GM18909 (cell line): Measurements from ENCODE around the gene CTSA.
A peak's percentile ranks its signal among the peaks of the same experiment; 100 is the strongest.
"Not testable (repeated sequence)": the region's sequence is repeated elsewhere in the genome, so short reads cannot be mapped to it uniquely, and the experiment has no call there.

ENCODE experiments used
- ATAC-seq: cut with Tn5 transposase; IDR thresholded peaks from one replicate; pipeline ENCODE4 v1.9.1; 2021; ENCODE audit warnings: mild to moderate bottlenecking; ENCODE audit not compliant: unreplicated experiment, poor library complexity

CTSA gene

DNA sequence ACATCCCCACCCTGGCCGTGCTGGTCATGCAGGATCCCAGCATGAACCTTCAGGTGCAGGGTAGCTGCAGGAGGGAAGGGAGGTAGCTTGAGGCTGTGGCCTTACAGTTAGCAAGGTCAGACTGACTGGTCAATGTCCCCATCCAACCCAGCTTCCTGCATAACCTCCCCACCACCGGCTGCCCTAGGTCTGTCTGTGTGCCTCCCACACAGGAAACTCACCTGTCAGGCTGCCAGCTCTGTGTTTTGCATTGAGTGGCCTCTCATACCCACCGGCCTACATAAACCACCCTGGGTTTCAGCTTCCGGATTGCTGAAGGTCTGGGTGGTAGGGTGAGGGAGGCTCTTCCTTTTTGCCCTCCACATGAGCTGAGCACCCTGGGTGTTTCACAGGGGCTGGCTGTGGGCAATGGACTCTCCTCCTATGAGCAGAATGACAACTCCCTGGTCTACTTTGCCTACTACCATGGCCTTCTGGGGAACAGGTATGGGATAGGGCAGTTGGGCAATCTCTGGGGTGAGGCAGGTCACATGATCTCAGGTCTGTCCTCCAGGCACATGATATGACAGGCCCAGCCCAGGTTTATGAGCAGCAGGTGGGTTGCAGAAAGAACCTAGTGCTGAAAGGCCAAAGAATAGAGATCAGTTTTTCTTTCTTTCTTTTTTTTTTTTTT lies 1.8 kb downstream of the CTSA start:
- no peak for ATAC-seq

- no peak for ATAC-seq
Measured at GRCh38 chr20:45893831-45894230, 2.7 kb downstream of the CTSA start.

DNA sequence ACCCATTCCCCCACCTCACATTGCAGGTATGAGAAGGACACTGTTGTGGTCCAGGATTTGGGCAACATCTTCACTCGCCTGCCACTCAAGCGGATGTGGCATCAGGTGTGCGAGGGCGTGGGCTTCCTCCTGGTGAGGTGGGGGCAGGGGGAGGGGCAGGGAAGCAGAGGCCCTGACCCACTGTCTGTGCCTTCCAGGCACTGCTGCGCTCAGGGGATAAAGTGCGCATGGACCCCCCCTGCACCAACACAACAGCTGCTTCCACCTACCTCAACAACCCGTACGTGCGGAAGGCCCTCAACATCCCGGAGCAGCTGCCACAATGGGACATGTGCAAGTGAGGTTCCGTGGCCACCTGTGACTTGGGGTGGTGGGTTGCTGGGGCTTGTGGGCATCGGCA lies 3.7 kb downstream of the CTSA start:
- no peak for ATAC-seq

GRCh38 chr20:45896641-45897161 lies 5.6 kb downstream of the CTSA start:
- no peak for ATAC-seq

DNA sequence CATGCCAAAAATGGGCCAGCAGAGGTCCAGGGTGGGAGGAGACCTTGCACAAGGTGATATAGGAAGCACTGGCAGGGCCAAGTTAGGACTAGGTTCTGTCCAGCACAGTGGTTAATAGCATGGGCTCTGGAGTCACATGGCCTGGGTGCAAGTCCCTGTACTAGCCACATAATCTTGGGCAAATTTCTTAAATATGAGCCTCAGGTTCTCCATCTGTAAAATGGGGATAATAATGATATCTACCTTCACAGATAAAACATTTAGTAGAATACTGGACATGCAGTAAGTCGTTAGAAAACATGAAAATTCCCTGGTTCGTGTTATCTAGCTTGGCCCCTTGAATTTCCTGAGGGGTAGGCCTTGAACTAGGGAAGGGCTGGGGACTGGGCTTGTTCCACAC lies 6.2 kb downstream of the CTSA start:
- no peak for ATAC-seq

GRCh38 chr20:45897692-45898091 lies 6.6 kb downstream of the CTSA start:
- no peak for ATAC-seq

DNA sequence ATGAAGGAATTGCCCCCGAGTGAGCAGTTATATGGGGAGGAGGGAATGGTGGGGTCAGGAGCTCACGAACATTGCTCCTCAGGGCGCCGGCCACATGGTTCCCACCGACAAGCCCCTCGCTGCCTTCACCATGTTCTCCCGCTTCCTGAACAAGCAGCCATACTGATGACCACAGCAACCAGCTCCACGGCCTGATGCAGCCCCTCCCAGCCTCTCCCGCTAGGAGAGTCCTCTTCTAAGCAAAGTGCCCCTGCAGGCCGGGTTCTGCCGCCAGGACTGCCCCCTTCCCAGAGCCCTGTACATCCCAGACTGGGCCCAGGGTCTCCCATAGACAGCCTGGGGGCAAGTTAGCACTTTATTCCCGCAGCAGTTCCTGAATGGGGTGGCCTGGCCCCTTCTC lies 7.2 kb downstream of the CTSA start:
- ATAC-seq: no peak

DNA sequence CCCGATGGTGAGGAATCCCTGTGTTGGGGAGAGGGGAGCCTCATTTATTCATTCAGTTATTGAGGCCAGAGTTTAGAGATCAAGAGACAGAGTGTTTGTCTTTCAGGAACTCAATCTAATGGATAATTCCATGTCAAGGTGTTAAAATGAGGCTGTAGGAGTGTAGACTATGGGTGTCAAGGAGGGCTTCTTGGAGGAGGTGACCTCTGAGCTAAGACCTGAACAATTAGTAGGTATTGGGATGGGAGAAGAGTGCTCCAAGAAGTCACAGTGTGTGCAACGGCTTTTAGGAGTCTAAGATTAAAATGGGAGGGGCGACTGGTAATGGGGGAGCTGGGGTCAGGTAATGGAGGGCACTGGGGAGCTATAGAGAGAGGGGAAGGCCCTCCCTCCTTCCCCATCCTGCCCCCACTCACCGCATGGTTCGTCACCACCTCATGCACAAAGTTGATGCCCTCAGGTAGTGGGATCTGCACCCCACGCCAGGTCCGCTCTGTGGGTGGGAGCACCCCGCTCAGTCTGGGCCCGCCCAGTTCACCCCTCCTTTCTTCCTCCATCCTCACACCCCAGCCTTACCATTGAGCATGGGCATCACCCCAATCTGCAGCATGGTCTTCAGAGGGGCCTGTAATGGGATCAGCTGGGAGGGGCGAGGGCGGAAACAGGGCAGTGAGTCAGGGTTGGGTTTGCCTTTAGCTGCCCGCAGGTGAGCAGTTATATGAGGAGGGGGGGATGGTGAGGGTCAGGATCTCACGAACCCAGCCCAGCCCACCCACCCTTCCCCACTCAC lies 8.1 kb downstream of the CTSA start:
- no peak for ATAC-seq

DNA sequence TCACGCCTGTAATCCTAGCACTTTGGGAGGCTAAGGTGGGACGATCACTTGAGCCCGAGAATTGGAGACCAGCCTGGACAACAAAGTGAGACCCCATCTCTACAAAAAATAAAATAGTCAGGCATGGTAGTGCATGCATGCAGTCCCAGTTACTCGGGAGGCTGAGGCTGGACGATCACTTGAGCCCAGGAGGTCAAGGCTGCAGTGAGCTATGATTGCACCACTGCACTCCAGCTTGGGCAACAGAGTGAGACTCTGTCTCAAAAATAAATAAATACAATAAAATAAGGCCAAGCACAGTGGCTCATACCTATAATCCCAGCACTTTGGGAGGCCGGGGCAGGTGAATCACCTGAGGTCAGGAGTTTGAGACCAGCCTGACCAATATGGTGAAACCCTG lies 10.2 kb downstream of the CTSA start:
- not testable (repeated sequence) for ATAC-seq

DNA sequence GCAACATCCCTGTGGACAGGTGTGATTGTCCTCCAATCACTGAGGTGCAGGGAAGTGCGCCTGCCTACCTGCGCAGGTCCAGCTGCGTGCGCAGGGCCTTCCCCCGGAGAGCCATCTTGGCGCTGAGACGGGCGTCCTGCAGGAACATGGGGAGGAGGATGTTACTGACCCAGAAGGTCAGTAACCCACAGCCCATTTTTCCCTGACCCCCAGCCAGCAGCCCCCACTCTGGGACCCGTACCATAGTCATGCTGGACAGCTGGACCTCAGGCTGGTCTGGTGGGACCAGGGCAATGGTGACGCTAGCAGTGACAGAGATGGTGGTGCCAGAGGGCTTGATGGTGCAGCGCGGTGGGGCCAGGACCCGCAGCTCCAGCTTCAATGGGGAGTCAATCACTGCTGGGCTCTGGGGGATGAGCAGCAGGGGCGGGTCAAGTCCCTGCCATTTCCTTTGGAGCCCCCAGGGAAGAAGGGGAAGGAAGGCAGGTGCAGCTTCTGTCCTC lies 11.1 kb downstream of the CTSA start:
- ATAC-seq: no peak

DNA sequence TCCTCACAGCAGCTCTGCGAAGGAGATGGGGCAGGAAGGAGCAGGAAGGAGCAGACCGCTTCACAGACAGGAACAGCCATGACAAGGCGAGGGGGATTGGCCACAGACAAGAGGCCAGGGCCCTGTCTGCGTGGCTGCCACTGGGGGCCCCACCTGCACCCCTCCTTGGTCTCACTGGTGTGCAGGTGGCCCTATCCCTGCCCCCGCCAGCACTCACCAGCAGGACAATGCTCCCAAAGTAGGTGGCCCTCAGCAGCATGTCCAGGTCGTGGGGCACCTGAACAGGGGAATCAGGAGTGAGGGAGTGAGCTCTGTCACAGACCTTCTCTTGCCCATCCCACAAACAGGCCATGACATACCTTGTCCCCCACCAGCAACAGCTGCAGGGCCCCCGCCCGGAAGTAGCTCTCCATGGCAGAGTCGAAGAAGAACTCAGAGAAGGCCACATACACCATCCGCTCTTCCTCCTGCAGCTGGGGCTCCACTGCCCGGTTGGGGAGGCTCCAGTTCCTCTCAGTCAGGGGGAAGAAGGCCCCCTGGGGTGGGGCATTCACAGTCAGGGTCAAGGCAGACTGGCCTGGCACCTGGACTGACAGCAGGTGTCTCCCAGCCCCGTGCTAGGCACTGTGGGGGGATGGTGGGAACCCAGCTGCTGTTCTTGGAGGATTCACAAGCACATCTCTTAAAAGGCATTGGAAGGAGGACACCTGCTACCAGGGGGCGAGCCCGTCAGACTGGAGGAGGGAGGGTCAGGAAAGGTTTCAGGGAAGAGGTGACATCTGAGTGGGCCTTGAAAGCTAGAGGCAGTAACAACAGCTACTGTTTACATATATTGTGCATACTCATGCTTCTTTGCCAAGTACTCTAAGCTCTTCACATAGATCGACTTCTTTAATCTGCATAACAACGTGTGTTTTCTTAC lies 13.7 kb downstream of the CTSA start:
- ATAC-seq: no peak

GRCh38 chr20:45905505-45906079 lies 14.5 kb downstream of the CTSA start:
- ATAC-seq: no peak

GRCh38 chr20:45907219-45907948 lies 16.2 kb downstream of the CTSA start:
- no peak for ATAC-seq

- ATAC-seq: no peak
Measured at GRCh38 chr20:45908084-45908483, 16.9 kb downstream of the CTSA start.

- ATAC-seq: no peak
Measured at GRCh38 chr20:45909336-45909808, 18.2 kb downstream of the CTSA start.

DNA sequence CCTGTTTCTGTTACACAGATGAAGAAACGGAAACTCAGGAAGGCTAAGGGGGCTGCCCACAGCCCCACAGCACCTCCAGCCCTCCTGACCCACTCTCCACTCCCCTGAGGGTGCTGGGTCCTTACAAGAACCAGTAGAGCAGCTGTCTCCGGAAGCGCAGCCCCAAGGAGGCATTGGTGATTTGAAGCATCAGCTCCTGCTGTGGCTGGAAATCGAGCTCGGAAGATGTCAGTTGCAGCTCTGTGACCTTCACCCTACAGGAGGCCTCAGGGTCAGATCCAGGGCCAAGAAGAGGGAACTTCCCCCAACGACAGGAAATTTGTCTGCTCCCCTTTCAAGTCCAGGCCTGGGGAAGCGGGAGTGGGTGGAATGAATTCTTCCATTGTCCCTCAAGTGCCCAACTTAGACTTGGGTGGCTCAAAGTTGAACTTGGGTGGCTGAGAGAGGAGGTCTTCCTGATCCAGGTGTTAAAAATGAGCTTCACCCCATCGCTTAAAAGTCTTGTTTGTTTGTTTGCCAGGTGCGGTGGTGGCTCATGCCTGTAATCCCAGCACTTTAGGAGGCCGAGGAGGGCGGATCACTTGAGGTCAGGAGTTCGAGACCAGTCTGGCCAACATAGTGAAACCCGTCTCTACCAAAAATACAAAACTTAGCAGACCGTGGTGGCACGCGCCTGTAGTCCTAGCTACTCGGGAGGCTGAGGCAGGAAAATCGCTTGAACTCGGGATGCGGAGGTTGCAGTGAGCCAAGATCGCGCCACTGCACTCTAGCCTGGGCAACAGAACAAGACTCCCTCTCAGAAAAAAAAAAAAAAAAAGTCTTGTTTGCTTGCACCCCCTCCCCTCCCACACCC lies 18.9 kb downstream of the CTSA start:
- no peak for ATAC-seq

DNA sequence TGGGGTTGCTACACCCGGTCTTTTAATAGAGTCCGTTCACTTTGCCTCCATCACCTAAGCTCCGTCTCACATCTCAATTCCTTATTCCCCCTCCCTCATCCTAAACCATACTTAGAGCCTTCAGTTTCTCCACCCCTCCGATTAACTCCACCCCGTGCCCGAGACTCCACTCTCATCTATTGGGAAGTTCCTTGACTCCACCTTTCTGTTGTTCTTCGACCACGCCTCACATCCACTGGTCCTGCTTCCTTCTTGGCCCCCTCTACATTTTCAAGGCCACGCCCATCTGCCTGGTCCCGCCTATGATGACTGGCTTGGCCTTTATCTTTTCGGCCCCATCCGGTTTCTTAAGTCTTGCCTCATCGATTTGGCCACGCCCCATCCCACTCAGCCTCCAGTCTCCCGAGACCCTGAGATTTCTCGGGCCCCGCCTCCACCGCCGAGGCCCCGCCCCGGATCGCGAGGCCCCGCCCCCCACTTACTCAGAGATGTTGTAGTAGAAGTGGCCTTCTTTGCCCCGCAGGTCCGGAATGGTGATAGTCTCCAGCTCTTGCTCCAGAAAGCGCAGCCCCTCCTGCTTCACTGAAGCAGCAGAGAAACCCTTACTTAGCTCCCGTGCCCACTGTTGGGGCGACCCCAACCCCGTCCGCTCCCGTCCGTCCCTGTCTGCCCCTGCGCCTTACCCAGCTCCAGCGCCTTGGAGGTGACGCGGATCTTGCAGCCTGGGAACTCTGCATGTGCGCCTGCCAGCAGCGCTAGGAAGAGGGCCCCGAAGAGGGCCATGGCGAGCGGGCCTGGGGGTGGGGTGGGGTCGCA lies 19.7 kb downstream of the CTSA start:
- peak; percentile 93 for ATAC-seq
